DMS114 treated with DMSO at 0.1 percent for 48 hours (cell line): Measurements from ENCODE around the gene BTD.
A peak's percentile ranks its signal among the peaks of the same experiment; 100 is the strongest.

ENCODE experiments used
- DNase-seq: peaks from one replicate; lab custom pipeline; 2025; ENCODE audit not compliant: unreplicated experiment; lab: John Stamatoyannopoulos, UW

The BTD gene

GRCh38 chr3:15601399-15602145, at the start of gene BTD, which contains the start of gene HACL1:
BTD (plus strand) TSS chr3:15601745; CDS start chr3:15635440, 33,695 bp downstream.
HACL1 (minus strand) TSS chr3:15601569; CDS start chr3:15601463, 106 bp downstream.
- DNase-seq, result no peak

- DNase-seq, result no peak
These were observed 49.6 kb upstream of the BTD start for GRCh38 chr3:15551902-15552301.

GRCh38 chr3:15553749-15554148, 47.8 kb upstream of the BTD start:
- no peak for DNase-seq

GRCh38 chr3:15556512-15556911, 45.0 kb upstream of the BTD start:
- DNase-seq, result no peak

- DNase-seq, result peak; percentile 68
These were observed 44.0 kb upstream of the BTD start for GRCh38 chr3:15557511-15557946.

GRCh38 chr3:15558581-15558980, 43.0 kb upstream of the BTD start:
- DNase-seq, result no peak

GRCh38 chr3:15562560-15562959, 39.0 kb upstream of the BTD start:
- no peak for DNase-seq

- no peak for DNase-seq
These were observed 38.4 kb upstream of the BTD start for GRCh38 chr3:15563190-15563589.

- DNase-seq, result no peak
These were observed 29.4 kb upstream of the BTD start for GRCh38 chr3:15572138-15572537.

- DNase-seq, result no peak
These were observed 26.1 kb upstream of the BTD start for GRCh38 chr3:15575446-15575845.

- no peak for DNase-seq
These were observed 25.1 kb upstream of the BTD start for GRCh38 chr3:15576475-15576874.

- DNase-seq, result no peak
These were observed 23.2 kb upstream of the BTD start for GRCh38 chr3:15578289-15578867.

- no peak for DNase-seq
These were observed 22.5 kb upstream of the BTD start for GRCh38 chr3:15579051-15579450.

- DNase-seq, result no peak
These were observed 19.8 kb upstream of the BTD start for GRCh38 chr3:15581471-15582394.

- no peak for DNase-seq
These were observed 16.3 kb upstream of the BTD start for GRCh38 chr3:15585111-15585845.

GRCh38 chr3:15591242-15591641, 10.3 kb upstream of the BTD start:
- no peak for DNase-seq

GRCh38 chr3:15591928-15592327, 9.6 kb upstream of the BTD start:
- no peak for DNase-seq

GRCh38 chr3:15592968-15593367, 8.6 kb upstream of the BTD start:
- no peak for DNase-seq

- no peak for DNase-seq
These were observed 5.6 kb upstream of the BTD start for GRCh38 chr3:15595955-15596354.

- DNase-seq, result no peak
These were observed 523 bp upstream of the BTD start for GRCh38 chr3:15601046-15601398.

GRCh38 chr3:15602146-15602536, 596 bp downstream of the BTD start:
- DNase-seq, result no peak
